Stimulated activated naive B cell treated with anti-CD40 and anti-IgM and Interleukin-4, amounts not matched to agents 10 μg/mL and 1 μg/mL and 100 μg/mL, for 72 hours (primary cell): ENCODE measurements around the gene GCM1.

Experiments
- ATAC-seq, 2 donors: fragments of 150-1000 bp; cut with Tn5 transposase; replicated peaks; 2 replicates each; pipeline ENCODE4 v1.10.0; 2021; ENCODE audit warnings: moderate library complexity in 1 of 2
- DNase-seq: peaks from one replicate; pipeline ENCODE4 v3.0.0; 2021
- H3K27ac Mint-ChIP-seq: one replicate; pipeline ENCODE4 v1.8.0; 2022; ENCODE audit warnings: mild to moderate bottlenecking, mixed read lengths
- H3K27me3 Mint-ChIP-seq, 2 donors: one replicate each; pipeline ENCODE4 v1.8.0; 2022; ENCODE audit warnings: mixed read lengths in 2 of 2
- H3K36me3 Mint-ChIP-seq, 2 donors: one replicate each; pipeline ENCODE4 v1.8.0; 2022; ENCODE audit warnings: mixed read lengths in 2 of 2, mild to moderate bottlenecking in 1 of 2
- H3K4me1 Mint-ChIP-seq, 2 donors: one replicate each; pipeline ENCODE4 v1.8.0; 2022; ENCODE audit warnings: mixed read lengths in 2 of 2, mild to moderate bottlenecking in 1 of 2
- H3K4me3 Mint-ChIP-seq, 2 donors: one replicate each; pipeline ENCODE4 v1.8.0; 2022; ENCODE audit warnings: mild to moderate bottlenecking in 2 of 2, mixed read lengths in 2 of 2, moderate library complexity in 1 of 2
- H3K9me3 Mint-ChIP-seq, 2 donors: one replicate each; pipeline ENCODE4 v1.8.0; 2022; ENCODE audit warnings: mixed read lengths in 2 of 2, mild to moderate bottlenecking in 1 of 2

Gene GCM1

DNA sequence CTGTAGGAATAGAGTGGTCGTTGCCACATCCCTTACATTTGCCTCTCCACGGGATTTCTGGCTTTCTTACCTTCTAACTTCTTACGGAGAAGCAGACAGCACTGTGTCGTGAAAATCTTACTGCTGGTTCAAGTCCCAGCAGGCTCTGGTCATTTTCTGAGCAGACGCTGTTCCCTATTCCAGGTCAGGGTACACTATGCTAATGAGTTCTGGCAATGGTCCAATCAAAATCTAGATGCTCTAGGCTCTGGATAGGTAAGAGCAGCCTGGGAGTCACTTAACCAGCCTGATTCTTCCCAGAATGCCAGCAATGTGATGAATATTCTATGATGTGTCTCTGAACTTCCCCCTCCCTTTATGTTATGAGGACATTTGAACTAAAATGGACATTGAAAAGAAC, at the start of gene GCM1:
Gene GCM1, minus strand, starts transcription at position 158 of the 400 bp plus-strand sequence. CDS start 3,209 bp downstream, outside the sequence.
- Mint-ChIP-seq H3K9me3 (no peaks in the 10 kb centered on the region), H3K4me3 (no peak within 1 kb of the TSS), H3K4me1 (no peaks in the 10 kb centered on the region), H3K27me3 (no peaks in the 10 kb centered on the region), H3K27ac (no peak within 1 kb of the TSS), H3K36me3 (peaks cover 0 to 6% of the 10 kb centered on the region in 2 donors)
- DNase-seq (no peak), ATAC-seq (no peak)

GRCh38 chr6:53197553-53197952, 48.9 kb upstream of the GCM1 start:
- H3K9me3 Mint-ChIP-seq = no peaks in the 10 kb centered on the region
- peak overlapping the region; percentile 26 for H3K27ac Mint-ChIP-seq
- no peak overlapping the region for H3K4me3 Mint-ChIP-seq
- ATAC-seq (no peak), DNase-seq (no peak)
- no peaks in the 10 kb centered on the region for H3K27me3 Mint-ChIP-seq
- H3K36me3 Mint-ChIP-seq = peaks cover 0 to 3% of the 10 kb centered on the region in 2 donors
- peaks cover 46 to 66% of the 10 kb centered on the region in 2 donors for H3K4me1 Mint-ChIP-seq

- ATAC-seq = no peak
- Mint-ChIP-seq H3K4me1 (peaks cover 37 to 53% of the 10 kb centered on the region in 2 donors), H3K27me3 (no peaks in the 10 kb centered on the region), H3K9me3 (no peaks in the 10 kb centered on the region), H3K4me3 (no peak overlapping the region), H3K27ac (peak overlapping the region; percentile 26), H3K36me3 (peaks cover 0 to 3% of the 10 kb centered on the region in 2 donors)
- DNase-seq = no peak
Measured at GRCh38 chr6:53195048-53195447, 46.4 kb upstream of the GCM1 start.

- H3K4me3 Mint-ChIP-seq = no peak overlapping the region
Measured at GRCh38 chr6:53192682-53193188, 44.1 kb upstream of the GCM1 start.

DNA sequence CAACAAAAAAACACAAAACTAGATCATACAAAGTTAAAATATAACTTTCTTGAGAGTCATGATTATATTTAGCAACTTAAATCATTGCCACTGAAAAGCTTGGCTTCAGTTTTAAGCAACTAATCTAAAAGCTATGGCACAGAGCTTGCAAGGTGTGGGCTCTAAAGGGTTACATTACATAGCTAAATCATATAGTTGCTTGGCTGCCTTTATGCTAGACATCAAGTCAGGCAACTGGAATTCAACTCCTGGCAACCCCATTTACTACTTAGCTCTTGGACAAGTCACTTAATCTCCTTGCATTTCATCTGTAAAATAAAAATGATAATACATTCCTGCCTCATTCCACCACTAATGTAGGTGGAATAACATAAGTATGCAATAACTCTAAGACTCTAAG, 40.9 kb upstream of the GCM1 start:
- Mint-ChIP-seq H3K4me3 (no peak overlapping the region), H3K27me3 (no peaks in the 10 kb centered on the region), H3K36me3 (no peaks in the 10 kb centered on the region), H3K9me3 (no peaks in the 10 kb centered on the region), H3K4me1 (peaks cover 20 to 38% of the 10 kb centered on the region in 2 donors), H3K27ac (no peak overlapping the region)
- no peak for ATAC-seq
- DNase-seq = no peak

More at GRCh38 chr6:53192682-53193188, 44.1 kb upstream of the GCM1 start:
- Mint-ChIP-seq H3K9me3 (no peaks in the 10 kb centered on the region), H3K27ac (no peak overlapping the region), H3K36me3 (peaks cover 0 to 3% of the 10 kb centered on the region in 2 donors), H3K27me3 (no peaks in the 10 kb centered on the region), H3K4me1 (peaks cover 27 to 44% of the 10 kb centered on the region in 2 donors)
- DNase-seq (no peak), ATAC-seq (no peak)

GRCh38 chr6:53188833-53189232, 40.2 kb upstream of the GCM1 start:
- Mint-ChIP-seq H3K9me3 (no peaks in the 10 kb centered on the region), H3K27me3 (no peaks in the 10 kb centered on the region), H3K27ac (no peak overlapping the region), H3K4me1 (peaks cover 23 to 38% of the 10 kb centered on the region in 2 donors), H3K36me3 (no peaks in the 10 kb centered on the region), H3K4me3 (peak overlapping the region in 1 of 2 donors; percentile 71)
- no peak for ATAC-seq
- DNase-seq = no peak

DNA sequence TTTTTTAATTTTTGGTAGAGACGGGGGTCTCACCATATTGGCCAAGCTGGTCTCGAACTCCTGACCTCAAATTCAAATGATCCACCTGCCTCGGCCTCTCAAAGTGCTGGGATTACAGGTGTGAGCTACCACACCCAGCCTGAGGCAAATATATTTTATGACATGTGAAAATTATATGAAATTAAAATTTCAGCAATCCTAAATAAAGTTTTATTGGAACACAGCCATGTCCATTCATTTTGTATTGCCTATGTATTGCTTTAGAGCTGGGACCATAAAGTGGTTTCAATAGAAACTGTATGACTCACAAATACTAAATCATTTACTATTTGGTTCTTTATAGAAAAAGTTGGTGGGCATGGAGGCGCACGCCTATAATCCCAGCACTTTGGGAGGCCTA, 32.0 kb upstream of the GCM1 start:
- Mint-ChIP-seq H3K36me3 (peaks cover 0 to 3% of the 10 kb centered on the region in 2 donors), H3K27me3 (no peaks in the 10 kb centered on the region), H3K4me1 (peaks cover 21 to 34% of the 10 kb centered on the region in 2 donors), H3K27ac (no peak overlapping the region), H3K4me3 (no peak overlapping the region), H3K9me3 (no peaks in the 10 kb centered on the region)
- ATAC-seq = no peak
- DNase-seq = no peak

DNA sequence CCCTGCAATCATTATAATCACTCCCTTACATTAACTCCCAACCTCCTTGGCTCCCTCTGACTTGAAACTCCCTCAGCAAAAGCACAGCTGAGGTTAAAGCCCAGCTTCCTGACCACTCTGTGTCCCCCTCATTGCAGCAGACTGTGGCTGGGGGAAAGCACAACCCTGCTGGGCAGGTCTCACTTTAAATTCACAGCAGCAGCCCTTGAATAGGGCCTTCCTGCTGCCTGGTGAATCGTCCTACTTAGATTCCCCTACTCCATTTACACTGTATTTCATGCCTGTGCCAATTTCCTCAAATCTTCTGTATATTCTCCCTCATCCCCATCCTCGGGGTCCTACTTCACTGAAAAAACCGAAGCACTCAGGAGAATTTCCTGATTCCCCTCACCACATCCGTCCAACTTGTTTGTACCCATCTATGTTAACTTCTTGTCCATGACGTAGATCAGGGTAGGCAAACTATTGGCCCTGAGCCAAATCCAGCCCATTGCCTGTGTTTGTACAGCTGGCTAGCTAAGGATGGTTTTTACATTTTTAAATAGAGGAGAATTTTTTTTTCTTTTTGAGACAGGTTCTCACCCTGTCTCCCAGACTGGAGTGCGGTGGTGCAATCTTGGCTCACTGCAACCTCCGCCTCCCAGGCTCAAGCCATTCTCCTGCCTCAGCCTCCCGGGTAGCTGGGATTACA, 31.5 kb upstream of the GCM1 start:
- ATAC-seq (peak; percentile 56 to 63), DNase-seq (no peak)
- peaks cover 21 to 36% of the 10 kb centered on the region in 2 donors for H3K4me1 Mint-ChIP-seq
- H3K27ac Mint-ChIP-seq = peak overlapping the region; percentile 14
- H3K9me3 Mint-ChIP-seq = no peaks in the 10 kb centered on the region
- peak overlapping the region; percentile 4 to 66 for H3K4me3 Mint-ChIP-seq
- H3K36me3 Mint-ChIP-seq = peaks cover 0 to 3% of the 10 kb centered on the region in 2 donors
- no peaks in the 10 kb centered on the region for H3K27me3 Mint-ChIP-seq

GRCh38 chr6:53178837-53179432, 30.3 kb upstream of the GCM1 start:
- no peak overlapping the region for H3K4me3 Mint-ChIP-seq
- no peak for ATAC-seq
- no peak overlapping the region for H3K27ac Mint-ChIP-seq
- peaks cover 0 to 3% of the 10 kb centered on the region in 2 donors for H3K36me3 Mint-ChIP-seq
- H3K4me1 Mint-ChIP-seq = peaks cover 20 to 37% of the 10 kb centered on the region in 2 donors
- no peaks in the 10 kb centered on the region for H3K9me3 Mint-ChIP-seq
- no peaks in the 10 kb centered on the region for H3K27me3 Mint-ChIP-seq
- DNase-seq = no peak

- Mint-ChIP-seq H3K36me3 (peaks cover 0 to 3% of the 10 kb centered on the region in 2 donors), H3K4me1 (peaks cover 26 to 43% of the 10 kb centered on the region in 2 donors), H3K27me3 (no peaks in the 10 kb centered on the region), H3K4me3 (no peak overlapping the region), H3K27ac (no peak overlapping the region), H3K9me3 (no peaks in the 10 kb centered on the region)
- no peak for DNase-seq
- ATAC-seq = no peak
Measured at GRCh38 chr6:53175027-53175426, 26.4 kb upstream of the GCM1 start.

DNA sequence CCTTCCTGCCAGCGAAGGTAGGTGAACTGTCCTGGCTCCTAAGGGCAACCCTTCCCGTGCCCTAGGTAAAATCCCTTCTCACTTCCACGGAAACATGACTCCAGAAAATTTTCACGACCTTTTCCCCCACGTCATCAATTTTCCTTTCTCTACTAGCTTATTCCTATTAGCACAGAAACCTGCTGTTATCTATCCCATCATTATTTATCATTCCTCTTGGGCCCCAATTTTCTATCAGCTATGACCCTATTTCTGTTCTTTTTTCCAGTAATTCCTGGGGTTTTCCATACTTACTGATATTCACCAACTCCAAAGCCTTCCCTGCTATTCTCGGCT, 23.8 kb upstream of the GCM1 start:
- Mint-ChIP-seq H3K9me3 (no peaks in the 10 kb centered on the region), H3K36me3 (no peaks in the 10 kb centered on the region), H3K4me3 (peak overlapping the region; percentile 0 to 70), H3K27ac (peak overlapping the region; percentile 15), H3K27me3 (no peaks in the 10 kb centered on the region), H3K4me1 (peaks cover 16 to 22% of the 10 kb centered on the region in 2 donors)
- no peak for DNase-seq
- ATAC-seq = no peak

GRCh38 chr6:53171605-53172467, 23.2 kb upstream of the GCM1 start:
- ATAC-seq (peak; percentile 86 to 88), DNase-seq (peak; percentile 84)
- peaks cover 16 to 22% of the 10 kb centered on the region in 2 donors for H3K4me1 Mint-ChIP-seq
- peak overlapping the region; percentile 15 for H3K27ac Mint-ChIP-seq
- no peaks in the 10 kb centered on the region for H3K36me3 Mint-ChIP-seq
- no peaks in the 10 kb centered on the region for H3K9me3 Mint-ChIP-seq
- H3K4me3 Mint-ChIP-seq = peak overlapping the region; percentile 0 to 70
- no peaks in the 10 kb centered on the region for H3K27me3 Mint-ChIP-seq

DNA sequence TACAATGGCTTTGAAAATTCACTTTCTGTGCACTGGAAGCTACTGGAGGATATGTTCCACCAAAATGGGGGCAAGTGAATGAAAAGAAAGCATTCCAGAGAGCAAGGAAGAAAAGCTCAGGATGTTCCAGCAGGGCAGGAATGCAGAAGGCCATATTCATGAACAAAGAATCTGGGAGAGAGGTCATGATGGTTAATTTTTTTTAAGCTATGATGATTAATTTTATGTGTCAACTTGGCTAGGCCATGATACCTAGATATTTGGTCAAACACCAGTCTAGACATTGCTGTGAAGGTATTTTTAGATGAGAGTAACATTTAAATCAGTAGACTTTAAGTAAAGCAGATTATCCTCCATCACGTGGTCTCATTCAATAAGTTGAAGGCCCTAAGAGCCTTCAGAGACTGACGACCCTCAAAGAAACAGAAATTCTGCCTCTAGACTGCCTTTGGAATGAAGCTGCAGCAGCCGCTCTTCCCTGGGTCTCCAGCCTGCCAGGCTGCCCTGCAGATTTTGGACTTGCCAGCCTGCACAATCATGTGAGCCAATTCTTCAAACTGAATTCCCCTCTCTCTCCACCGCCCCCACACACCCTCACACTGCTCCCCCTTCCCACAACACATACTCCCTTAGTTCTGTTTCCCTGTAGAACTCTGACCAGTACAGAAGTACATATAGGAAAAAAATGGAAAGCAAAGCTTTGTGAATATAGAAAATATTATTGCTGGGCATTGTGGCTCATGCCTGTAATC, 20.1 kb upstream of the GCM1 start:
- H3K27me3 Mint-ChIP-seq = no peaks in the 10 kb centered on the region
- no peak for ATAC-seq
- peaks cover 0 to 3% of the 10 kb centered on the region in 2 donors for H3K9me3 Mint-ChIP-seq
- no peak overlapping the region for H3K4me3 Mint-ChIP-seq
- DNase-seq = no peak
- no peak overlapping the region for H3K27ac Mint-ChIP-seq
- no peaks in the 10 kb centered on the region for H3K36me3 Mint-ChIP-seq
- peaks cover 11 to 14% of the 10 kb centered on the region in 2 donors for H3K4me1 Mint-ChIP-seq

DNA sequence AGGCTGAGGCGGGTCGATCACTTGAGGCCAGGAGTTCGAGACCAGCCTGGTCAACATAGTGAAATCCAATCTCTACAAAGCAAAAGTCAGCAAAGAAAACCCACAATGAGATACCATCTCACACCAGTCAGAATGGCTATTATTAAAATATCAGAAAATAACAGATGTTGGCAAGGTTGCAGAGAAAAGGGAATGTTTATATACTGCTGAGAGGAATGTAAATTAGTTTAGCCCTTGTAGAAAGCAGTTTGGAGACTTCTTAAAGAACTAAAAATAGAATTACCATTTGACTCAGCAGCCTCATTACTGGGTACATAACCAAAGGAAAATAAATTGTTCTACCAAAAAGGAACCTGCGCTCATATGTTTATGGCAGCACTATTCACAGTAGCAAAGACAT, 16.7 kb upstream of the GCM1 start:
- H3K27me3 Mint-ChIP-seq = no peaks in the 10 kb centered on the region
- DNase-seq (no peak), ATAC-seq (no peak)
- H3K36me3 Mint-ChIP-seq = no peaks in the 10 kb centered on the region
- H3K4me1 Mint-ChIP-seq = peaks cover 5 to 13% of the 10 kb centered on the region in 2 donors
- no peak overlapping the region for H3K27ac Mint-ChIP-seq
- H3K4me3 Mint-ChIP-seq = no peak overlapping the region
- H3K9me3 Mint-ChIP-seq = peaks cover 0 to 3% of the 10 kb centered on the region in 2 donors
